ENCODE data around the gene DNER. TPM values are rescaled to one million over a fixed set of nuclear protein-coding genes. Genes with fewer than 3 reads are reported as not detected.
"Not testable (repeated sequence)": the region's sequence is repeated elsewhere in the genome, so short reads cannot be mapped to it uniquely, and the experiment has no call there.

The DNER gene
- total RNA-seq, 2 donors from 2014 or later: 6.2 to 32.9 TPM

DNA sequence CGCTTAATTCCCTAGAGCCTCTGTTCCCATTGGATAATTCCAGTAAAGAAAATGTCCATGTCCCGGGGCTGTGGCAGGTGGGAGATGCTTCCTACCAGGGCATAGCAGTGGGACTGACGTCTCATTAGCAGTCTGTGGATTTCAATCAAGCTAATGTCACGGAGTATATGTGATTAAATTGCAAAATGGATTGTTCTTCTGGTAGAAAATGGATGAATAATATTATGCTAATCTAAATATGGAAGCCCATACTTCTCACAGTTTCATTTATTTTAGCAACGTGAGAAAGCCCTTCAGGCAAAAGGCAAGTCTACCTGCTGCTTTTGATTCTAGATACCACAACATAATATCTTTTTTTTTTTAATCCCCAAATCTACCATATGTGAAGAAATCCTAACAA lies 185.5 kb downstream of the DNER start:
- ATAC-seq (no peak), DNase-seq (no peak)
- intact Hi-C loops (cut with DNase I): no loop called here

DNA sequence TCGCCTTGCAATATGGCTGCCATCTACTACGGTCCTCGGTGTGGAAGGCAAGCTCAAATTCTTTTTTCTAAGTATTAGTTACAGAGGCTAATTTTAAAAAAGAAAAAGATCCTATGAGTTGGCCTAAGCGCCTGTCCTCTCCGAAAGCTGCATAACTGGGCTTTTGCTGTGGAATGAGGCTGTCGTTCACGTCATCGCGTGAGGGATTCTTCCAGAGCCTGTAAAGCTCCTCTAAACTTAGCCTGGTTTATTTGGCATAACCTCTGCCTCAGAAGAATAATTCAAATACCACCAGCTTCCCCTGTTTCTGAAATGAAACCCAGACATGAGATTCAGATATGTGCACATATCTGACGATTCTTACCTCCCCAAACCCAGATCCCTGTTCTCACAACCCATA lies 187.4 kb downstream of the DNER start:
- DNase-seq (no peak), ATAC-seq (no peak)
- intact Hi-C loops (cut with DNase I): no loop called here

DNA sequence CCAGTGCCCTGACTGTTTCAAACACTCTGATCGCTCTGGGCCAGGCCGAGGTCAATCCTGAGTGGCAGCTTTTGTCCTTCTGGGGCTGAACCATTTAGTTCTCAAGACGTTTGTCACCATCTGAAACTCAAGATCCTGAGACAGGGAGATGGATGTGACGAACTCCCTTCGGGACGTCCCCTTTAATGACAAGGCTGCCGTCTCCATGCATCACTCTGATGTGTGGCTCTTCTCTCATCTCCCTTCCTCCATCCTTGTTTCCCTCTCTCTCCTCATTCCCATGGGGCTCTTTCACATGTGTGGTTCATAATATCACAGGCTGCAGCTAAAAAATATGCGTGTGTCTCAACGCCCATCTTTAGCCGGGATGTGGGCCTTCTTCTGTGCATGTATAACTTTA lies 189.6 kb downstream of the DNER start:
- no peak for DNase-seq
- no peak for ATAC-seq
- intact Hi-C loops (cut with DNase I): no loop called here

DNA sequence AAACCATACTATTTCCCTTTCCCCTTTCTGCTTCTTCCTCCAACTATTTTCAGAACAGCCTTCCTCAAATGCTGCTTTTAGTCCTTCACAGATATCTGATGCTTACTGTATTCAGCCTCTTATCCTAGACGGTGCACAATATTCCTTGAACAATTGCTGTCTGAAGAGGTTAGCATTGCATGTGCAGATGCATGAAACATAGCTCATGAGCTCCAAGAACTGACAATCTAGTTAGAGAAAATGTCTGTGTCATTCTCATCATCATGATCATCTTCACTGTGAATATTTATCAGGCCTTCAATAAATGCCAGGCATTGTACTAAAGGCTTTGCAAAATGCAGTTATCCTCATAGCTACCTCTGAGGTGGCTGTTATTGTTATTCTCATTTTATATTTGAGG lies 190.7 kb downstream of the DNER start:
- DNase-seq: no peak
- intact Hi-C loops (cut with DNase I): no loop called here

DNA sequence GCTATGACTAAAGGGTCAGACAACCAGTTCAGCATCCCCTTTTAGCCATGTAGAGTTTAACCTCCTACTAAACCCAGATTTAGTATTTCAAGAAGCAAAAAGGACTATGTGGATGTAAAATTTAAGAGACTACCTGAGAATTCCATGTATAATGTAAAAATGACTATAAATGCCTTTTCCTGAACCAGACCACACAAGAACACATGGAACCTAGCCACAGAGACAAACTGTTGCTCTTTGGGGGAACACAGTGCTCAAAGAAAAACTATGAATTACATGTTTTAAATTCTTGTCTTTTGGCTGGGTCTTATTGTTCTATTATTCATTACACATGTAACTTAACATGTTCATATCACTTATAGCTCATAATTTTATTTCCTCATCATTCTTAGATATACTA lies 192.8 kb downstream of the DNER start:
- intact Hi-C loops (cut with DNase I): no loop called here
- ATAC-seq (no peak), DNase-seq (no peak)

More for the DNA sequence above, 190.7 kb downstream of the DNER start:
- ATAC-seq: no peak

DNA sequence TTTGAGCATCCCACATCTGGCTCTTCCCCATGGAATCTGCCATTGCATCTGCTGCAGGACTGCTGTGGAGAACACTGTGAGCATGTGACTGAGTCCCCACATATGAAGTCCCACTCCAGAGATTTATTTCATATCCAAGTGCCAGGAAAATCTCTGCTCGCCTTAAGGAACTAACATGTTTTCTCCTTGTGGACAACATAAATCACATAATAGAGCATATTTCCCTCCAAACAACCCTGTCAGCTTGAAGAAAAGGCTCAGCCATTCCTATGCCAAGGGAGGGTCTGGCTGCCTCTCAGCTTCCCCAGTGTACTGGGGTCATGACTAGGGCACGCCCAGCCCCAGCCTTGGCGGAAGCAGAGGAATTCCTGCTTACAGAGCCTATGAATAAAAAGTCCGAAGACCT lies 193.7 kb downstream of the DNER start:
- DNase-seq (peak; percentile 30), ATAC-seq (peak; percentile 30 to 56)
- intact Hi-C loops (cut with DNase I): no loop called here

DNA sequence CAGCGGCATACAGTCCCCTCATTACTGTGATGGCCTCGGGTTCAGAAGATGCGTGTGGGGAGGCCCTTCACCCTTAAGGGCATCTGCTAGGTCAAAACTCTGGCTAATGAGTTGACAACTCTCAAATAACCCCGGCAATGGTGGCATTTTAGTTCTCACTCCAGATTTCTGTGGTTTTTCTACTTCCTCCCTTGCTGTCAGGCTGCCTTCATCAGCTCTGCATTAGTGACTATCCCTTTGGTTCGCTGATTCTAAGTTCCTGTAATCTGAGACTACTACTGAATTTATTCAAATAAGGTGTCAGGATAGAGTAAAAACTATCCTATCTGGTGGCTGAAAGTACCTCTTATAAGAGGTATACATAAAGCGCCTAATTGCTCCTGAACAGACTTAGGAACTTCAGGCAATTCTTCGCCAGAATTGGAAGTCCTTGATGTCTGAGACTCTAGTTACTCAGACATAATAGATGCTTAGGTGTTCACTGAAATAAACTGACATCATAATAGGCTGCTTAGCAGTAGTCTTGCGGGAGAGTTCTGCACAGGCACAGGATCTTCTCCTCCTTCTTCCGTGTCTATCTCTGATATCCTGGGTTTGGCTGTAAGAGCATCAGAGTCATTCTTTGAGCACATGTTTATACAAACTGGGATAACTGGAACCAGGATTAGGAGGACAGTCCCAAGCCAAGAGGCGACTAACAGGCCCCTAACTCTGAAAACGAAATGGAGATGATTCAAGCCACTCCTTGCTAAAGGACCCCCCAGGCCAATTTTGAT lies 194.5 kb downstream of the DNER start:
- no peak for ATAC-seq
- DNase-seq: no peak
- intact Hi-C loops (cut with DNase I): no loop called here

DNA sequence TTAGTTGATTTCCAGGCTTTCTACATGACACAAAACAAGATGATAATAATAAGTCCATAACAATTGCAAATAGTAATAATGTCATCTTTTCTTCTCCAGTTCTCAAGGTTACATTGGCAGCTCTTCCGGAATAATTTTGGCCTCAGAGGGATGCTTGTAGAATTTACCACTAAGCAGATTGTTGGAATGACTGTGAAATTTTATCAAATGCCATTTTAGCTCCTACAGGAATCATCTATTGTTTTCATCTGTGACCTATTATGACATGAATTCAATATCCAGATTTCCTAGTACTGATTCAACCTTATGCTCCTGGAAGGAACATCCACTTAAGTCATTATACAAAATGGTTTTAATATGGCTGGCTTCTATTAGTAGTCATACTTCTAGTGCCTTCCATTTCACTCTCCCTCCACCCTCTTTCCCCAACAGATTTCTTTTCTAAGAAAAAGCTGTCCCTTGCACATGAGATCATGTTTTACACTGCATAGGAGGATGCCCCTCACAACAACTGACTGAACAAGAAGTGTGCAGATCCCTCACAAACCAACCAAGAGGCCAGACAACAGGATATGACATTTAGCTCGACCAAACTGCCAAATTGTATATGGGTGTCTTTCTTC lies 200.0 kb downstream of the DNER start:
- no peak for ATAC-seq
- intact Hi-C loops (cut with DNase I): no loop called here

DNA sequence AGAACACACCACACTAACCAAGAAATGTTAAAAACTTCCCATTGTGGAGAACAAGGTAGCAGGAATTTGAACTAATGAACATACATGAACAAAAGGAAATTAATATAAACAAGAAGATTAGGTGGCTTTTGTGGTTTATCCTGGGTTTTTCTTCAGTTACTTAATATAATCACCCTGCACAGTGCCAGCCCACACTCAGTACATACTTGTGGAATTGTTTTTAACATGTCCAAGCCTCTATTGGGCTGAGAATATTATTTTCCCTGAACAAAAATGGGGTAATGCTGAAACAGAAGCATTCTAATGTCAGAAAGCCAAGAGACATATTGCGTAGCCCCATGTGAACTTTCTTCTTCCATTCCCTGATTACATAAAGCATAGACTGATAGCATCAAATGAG lies 202.8 kb downstream of the DNER start:
- no peak for DNase-seq
- no peak for ATAC-seq
- intact Hi-C loops (cut with DNase I): no loop called here

More for the DNA sequence above, 200.0 kb downstream of the DNER start:
- DNase-seq: no peak

DNA sequence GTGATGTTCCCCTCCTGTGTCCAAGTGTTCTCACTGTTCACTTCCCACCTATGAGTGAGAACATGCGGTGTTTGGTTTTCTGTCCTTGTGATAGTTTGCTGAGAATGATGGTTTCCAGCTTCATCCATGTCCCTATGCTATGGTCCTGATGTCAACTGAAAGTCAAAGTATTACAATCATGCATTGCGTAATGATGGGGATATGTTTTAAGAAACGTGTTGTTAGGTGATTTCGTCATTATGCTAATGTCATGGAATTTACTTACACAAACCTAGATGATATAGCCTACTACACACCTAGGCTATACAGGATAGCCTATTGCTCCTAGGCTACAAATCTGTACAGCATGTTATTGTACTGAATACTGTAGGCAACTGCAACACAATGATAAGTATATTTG lies 207.7 kb downstream of the DNER start:
- ATAC-seq, DNase-seq: not testable (repeated sequence)

DNA sequence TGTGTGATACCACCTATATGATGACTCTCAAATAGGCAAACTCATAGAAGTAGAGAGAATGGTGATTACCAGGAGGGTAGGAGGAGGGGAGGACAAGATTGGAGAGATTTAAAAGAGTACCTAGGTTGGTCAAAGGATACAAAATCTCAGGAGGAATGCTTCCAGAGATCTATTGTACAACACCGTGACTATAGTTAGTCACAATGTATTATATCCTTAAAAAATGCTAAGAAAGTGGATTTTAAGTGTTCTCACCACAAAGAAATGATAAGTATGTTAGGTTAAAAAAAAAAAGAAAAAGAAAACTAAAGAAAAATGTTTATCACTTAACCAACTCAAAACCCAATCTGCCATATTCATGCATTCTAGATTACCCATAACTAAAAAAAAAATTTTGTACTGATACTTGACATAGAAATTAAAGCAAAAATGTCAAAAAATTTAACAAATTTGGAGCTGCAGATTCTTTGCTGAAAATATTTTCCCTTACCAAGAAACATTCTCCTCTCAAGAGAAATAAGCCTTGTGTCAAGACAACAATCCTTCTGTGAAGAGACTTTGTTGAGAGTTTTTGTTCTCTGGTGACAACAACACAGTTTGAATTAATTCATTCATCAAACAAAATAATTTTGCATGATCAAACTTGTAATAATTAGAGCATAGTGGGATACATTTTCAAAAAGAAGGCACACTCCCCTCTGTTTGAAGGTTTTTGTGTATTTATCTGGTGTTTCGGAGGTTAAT lies 213.1 kb downstream of the DNER start:
- DNase-seq (no peak), ATAC-seq (no peak)
- intact Hi-C loops (cut with DNase I): no loop called here

More for the DNA sequence above, 207.7 kb downstream of the DNER start:
- intact Hi-C loops (cut with DNase I): not testable (repeated sequence)

DNA sequence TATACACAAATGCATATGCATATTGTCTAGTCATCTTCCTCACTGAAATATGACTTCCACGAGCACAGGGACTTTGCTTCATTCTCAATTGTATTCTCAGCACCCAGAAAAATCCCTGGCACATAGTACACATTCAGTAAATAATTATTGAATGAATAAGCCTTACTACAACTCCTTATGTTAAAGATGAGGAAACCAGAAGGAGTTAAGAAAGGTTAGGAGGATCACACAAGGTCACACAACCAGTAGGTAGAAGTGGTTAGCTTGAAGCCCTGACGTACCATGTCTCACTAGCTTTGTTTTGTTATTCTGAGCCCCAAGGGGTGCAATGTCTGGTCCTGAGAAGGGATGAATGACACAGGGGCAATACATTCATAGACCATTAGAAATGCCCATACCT lies 222.3 kb downstream of the DNER start:
- no peak for ATAC-seq
- intact Hi-C loops (cut with DNase I): no loop called here
- no peak for DNase-seq

DNA sequence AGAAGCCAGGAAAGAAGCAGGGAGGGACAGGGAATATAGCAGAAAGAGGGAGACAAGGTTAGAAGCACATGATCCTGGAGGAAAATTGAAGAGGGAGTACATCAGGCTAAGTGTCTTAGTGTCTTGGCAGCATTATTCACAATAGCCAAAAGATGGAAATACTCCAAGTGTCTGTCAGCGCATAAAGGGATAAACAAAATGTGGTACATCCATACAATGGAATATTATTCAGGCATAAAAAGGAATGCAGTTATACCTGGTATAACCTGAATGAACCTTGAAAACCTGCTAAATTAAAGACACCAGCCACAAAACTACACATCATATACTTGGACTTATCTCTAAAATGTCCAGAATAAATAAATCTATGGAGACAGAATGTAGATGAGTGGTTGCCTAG lies 224.2 kb downstream of the DNER start:
- no peak for DNase-seq
- ATAC-seq: no peak
- intact Hi-C loops (cut with DNase I): no loop called here

DNA sequence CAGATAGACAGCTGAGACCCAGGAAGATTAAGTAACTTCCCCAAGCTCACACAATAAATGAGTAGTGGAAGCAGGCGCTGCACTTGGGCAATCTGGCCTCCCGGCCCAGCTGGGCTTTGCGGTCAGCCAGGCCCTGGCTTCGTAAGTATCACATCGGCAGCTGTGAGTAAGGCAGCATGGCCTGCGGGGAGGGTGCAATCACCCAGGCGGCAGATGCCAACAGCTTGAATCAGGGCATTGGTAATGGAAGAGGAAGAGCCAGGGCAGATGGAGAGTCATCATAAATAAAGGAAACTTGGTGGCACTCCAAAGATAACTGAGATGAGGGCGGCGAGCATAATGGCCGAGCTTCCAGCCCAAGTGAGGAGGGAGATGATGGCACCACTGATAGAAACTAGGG lies 225.3 kb downstream of the DNER start:
- intact Hi-C loops (cut with DNase I): no loop called here
- no peak for DNase-seq

DNA sequence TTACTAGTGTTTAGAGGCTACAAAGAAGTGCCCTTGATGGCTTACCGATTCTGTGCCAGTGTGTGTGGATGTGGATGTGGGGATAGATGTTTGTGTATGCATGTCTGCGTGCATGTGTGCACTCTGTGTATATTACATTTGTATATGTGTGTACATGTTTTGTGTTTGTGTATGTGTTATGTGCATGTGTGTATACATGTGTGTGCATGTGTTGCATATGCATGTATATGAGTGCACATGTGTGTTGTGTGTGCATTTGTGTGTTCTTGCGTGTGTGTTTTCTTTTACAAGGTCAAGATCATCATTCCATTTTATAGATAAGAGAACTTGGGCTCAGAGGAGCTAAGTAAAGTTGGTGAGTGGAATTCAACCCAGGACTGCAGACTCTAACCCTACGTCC lies 226.1 kb downstream of the DNER start:
- ATAC-seq: no peak
- DNase-seq: no peak
- intact Hi-C loops (cut with DNase I): no loop called here

More for the DNA sequence above, 225.3 kb downstream of the DNER start:
- no peak for ATAC-seq

DNA sequence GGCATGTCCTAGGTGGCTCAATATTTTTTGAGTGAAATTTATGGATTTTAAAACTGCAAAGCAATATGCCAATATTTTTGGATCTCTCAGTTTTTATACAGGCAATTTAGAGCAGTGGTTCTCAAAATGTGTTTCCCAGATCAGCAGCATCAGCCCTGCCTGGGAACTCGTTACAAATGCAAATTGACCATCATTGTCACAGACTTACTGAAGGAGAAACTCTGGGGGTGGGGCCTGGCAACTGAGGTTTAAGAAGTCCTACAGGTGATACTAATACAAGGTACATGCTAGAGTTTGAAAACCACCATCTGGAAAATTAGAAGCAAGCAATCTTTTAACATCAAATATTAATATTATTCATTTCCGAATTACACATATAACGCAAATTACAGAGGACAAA lies 227.7 kb downstream of the DNER start:
- DNase-seq: no peak
- ATAC-seq: no peak
- intact Hi-C loops (cut with DNase I): no loop called here

DNA sequence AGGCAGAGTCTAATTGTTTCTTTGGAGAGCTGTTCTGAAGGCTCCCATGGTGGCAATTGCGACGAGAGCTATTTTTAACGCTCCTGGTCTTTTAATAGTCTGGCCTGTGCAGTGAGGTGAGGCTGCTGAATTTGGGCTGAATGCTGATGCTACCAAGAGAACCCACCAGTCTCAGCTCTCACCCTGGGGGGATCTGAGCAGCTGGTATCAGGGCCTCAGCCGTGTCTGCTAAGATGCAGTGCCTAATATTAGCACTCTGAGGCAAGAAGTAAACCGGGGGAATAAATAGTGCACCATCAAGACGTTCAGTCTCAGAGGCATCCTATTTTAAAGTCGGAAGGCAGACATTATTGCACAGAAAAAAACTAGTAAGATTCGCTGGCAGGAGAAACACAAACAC lies 228.5 kb downstream of the DNER start:
- ATAC-seq (peak in 1 of 2 donors; percentile 74), DNase-seq (no peak)
- intact Hi-C loops (cut with DNase I): no loop called here

DNA sequence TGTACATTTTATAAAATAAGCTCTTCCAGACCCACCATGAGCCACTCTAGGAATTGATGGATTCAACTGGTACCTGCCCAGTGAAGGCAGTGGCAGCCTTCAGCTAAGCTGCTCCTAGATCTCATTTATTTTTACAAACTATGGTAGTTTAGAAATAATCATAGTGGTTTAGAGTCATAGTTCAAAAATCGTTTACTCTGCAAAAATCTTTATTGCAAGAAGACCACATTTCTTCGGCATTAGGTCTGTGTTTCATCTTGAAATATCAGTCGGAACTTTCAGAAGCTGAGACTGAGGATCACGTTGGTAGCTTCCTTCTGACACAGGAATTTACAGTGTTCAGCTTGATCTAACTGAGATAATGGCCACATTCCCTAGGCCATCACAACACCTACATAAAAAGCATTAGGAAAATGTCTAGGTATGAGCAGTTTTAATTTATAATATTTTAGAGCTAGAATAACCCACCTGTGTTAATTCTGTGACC lies 237.0 kb downstream of the DNER start:
- no peak for ATAC-seq
- DNase-seq: no peak
- intact Hi-C loops (cut with DNase I): no loop called here

DNA sequence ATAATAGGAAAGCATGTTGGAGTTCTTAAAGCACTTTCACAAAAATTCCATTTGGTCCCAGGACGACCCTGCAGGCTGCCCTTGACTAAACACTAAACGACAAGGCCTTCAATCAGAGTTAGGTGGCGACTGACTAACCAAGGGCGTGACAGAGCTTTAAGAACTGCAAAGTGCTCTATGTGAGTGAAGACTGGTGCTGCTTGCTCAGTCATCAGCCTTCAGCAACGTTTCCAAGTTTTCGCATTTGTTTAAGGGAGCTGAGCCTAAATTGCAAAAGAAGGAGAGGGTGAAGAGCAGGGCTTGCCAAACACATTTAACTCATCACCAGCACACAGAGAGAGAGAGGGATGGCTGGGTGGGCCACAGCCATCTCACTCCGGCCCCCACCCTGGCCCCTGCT lies 238.6 kb downstream of the DNER start:
- ATAC-seq (no peak), DNase-seq (no peak)
- intact Hi-C loops (cut with DNase I): no loop called here

DNA sequence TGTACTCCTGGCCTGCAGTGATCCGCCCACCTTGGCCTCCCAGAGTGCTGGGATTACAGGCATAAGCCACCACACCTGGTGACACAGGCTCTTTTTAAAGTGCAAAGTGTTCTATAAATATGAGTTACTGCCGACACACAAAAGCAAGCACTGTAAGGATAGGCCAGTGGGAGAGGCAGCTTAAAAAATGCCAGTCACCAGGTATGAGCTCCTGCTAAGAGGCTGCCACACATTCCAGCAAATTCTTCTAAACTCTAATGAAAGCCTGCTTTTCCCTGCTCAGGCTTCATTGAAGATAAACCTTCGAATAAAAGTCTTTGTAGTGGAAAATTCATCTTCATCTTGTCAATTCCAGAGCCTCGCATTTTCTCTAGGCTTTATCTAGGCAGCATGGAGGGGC lies 240.2 kb downstream of the DNER start:
- no peak for ATAC-seq
- intact Hi-C loops (cut with DNase I): no loop called here
- DNase-seq: no peak

Measured in left cardiac atrium (tissue), 4 donors.